Measurements from ENCODE around the gene SLC13A1.

GRCh38 chr7:123241809-123242208, 42.0 kb upstream of the SLC13A1 start:
- no peak for TF ChIP-seq CTCF (IDR thresholded peaks at IDR 0.05)
- TF ChIP-seq POLR2A (IDR thresholded peaks at IDR 0.05) = no peak

Measured in thyroid gland (tissue), 4 donors.